ENCODE data around the gene SIPA1L3. TPM values are rescaled to one million over a fixed set of nuclear protein-coding genes. Genes with fewer than 3 reads are reported as not detected.

Gene SIPA1L3
- polyA plus RNA-seq, 1 donor from 2014 or later, result 2.8 TPM

DNA sequence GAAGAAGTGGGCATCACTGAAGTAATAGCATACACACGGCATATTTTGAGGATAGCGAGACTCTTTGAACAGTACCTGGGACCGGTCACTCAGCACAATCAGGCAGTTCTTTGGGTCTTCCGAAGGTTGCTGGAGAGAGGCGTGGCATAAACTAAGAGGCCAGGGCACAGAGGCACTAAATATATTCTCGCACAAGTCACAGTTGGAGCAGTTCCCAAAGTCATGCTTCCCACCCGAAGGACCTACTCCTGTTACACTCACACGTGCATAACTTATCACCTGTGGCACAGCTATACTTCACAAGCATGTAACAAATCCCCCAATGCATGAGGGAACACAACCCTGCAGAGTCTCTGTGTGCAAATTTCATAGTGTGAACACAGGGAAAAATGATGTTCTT, 10.8 kb upstream of the SIPA1L3 start:
- H3K36me3 ChIP-seq (ENCODE audit: insufficient read depth, low read length), result no peaks in the 10 kb centered on the region
- no peaks in the 10 kb centered on the region for H3K79me2 ChIP-seq (replicated peaks; ENCODE audit: insufficient read depth, low read length)
- no peaks in the 10 kb centered on the region for H4K20me1 ChIP-seq (ENCODE audit: insufficient read depth)
- no peaks in the 10 kb centered on the region for H3K9me2 ChIP-seq (ENCODE audit: insufficient read depth, low read length)
- no peak overlapping the region for H3K4me2 ChIP-seq (ENCODE audit: low read length)
- H2AFZ ChIP-seq (ENCODE audit: low read depth, low read length), result no peak overlapping the region
- no peaks in the 10 kb centered on the region for H3K9me3 ChIP-seq (ENCODE audit: low read length)
- no peak overlapping the region for H3K4me3 ChIP-seq (ENCODE audit: low read length)
- no peak overlapping the region for H3K27ac ChIP-seq (ENCODE audit: low read length)
- no peaks in the 10 kb centered on the region for H3F3A ChIP-seq (ENCODE audit: insufficient read depth, low read length, poor library complexity, severe bottlenecking)
- no peaks in the 10 kb centered on the region for H3K27me3 ChIP-seq (ENCODE audit: insufficient read depth, low read depth, low read length)
- H3K9ac ChIP-seq (ENCODE audit: low read length), result no peak overlapping the region
- TF ChIP-seq SMC3 (conservative IDR thresholded peaks at IDR 0.05; ENCODE audit: poor library complexity), result no peak
- no peak for TF ChIP-seq TAF1 (IDR thresholded peaks at IDR 0.05; ENCODE audit: low read depth)
- no peak for TF ChIP-seq RAD21 (conservative IDR thresholded peaks at IDR 0.05)
- TF ChIP-seq, protein P1, sequence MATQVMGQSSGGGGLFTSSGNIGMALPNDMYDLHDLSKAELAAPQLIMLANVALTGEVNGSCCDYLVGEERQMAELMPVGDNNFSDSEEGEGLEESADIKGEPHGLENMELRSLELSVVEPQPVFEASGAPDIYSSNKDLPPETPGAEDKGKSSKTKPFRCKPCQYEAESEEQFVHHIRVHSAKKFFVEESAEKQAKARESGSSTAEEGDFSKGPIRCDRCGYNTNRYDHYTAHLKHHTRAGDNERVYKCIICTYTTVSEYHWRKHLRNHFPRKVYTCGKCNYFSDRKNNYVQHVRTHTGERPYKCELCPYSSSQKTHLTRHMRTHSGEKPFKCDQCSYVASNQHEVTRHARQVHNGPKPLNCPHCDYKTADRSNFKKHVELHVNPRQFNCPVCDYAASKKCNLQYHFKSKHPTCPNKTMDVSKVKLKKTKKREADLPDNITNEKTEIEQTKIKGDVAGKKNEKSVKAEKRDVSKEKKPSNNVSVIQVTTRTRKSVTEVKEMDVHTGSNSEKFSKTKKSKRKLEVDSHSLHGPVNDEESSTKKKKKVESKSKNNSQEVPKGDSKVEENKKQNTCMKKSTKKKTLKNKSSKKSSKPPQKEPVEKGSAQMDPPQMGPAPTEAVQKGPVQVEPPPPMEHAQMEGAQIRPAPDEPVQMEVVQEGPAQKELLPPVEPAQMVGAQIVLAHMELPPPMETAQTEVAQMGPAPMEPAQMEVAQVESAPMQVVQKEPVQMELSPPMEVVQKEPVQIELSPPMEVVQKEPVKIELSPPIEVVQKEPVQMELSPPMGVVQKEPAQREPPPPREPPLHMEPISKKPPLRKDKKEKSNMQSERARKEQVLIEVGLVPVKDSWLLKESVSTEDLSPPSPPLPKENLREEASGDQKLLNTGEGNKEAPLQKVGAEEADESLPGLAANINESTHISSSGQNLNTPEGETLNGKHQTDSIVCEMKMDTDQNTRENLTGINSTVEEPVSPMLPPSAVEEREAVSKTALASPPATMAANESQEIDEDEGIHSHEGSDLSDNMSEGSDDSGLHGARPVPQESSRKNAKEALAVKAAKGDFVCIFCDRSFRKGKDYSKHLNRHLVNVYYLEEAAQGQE (IDR thresholded peaks at IDR 0.05; ENCODE audit: borderline replicate concordance), result no peak
- TF ChIP-seq MXI1 (conservative IDR thresholded peaks at IDR 0.05; ENCODE audit: poor library complexity, severe bottlenecking), result no peak
- TF ChIP-seq EP300 (conservative IDR thresholded peaks at IDR 0.05; ENCODE audit: poor library complexity, severe bottlenecking), result no peak
- TF ChIP-seq, protein P2, sequence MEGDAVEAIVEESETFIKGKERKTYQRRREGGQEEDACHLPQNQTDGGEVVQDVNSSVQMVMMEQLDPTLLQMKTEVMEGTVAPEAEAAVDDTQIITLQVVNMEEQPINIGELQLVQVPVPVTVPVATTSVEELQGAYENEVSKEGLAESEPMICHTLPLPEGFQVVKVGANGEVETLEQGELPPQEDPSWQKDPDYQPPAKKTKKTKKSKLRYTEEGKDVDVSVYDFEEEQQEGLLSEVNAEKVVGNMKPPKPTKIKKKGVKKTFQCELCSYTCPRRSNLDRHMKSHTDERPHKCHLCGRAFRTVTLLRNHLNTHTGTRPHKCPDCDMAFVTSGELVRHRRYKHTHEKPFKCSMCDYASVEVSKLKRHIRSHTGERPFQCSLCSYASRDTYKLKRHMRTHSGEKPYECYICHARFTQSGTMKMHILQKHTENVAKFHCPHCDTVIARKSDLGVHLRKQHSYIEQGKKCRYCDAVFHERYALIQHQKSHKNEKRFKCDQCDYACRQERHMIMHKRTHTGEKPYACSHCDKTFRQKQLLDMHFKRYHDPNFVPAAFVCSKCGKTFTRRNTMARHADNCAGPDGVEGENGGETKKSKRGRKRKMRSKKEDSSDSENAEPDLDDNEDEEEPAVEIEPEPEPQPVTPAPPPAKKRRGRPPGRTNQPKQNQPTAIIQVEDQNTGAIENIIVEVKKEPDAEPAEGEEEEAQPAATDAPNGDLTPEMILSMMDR (IDR thresholded peaks at IDR 0.05; ENCODE audit: poor library complexity, severe bottlenecking), result no peak

DNA sequence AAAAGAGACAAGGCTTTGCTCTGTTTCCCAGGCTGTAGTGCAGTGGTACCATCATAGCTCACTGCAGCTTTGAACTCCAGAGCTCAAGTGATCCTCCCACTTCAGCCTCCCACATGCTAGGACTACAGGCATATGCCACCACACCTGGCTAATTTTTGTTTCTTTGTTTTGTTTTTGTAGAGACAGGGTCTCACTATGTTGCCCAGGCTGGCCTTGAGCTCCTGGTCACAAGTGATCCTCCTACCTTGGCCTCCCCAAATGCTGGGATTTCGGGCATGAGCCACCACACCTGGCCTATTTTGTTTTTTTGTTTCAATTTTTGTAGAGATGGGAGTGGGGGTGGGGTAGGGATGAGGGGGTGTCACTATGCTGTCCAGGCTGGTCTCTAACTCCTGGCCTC, 7.6 kb upstream of the SIPA1L3 start:
- Histone ChIP-seq H3K9ac (ENCODE audit: low read length) (no peak overlapping the region), H3K36me3 (ENCODE audit: insufficient read depth, low read length) (no peaks in the 10 kb centered on the region), H3K4me2 (ENCODE audit: low read length) (no peak overlapping the region), H3K27me3 (ENCODE audit: insufficient read depth, low read depth, low read length) (no peaks in the 10 kb centered on the region), H3F3A (ENCODE audit: insufficient read depth, low read length, poor library complexity, severe bottlenecking) (no peaks in the 10 kb centered on the region), H3K79me2 (replicated peaks; ENCODE audit: insufficient read depth, low read length) (no peaks in the 10 kb centered on the region), H3K27ac (ENCODE audit: low read length) (no peak overlapping the region), H4K20me1 (ENCODE audit: insufficient read depth) (no peaks in the 10 kb centered on the region), H2AFZ (ENCODE audit: low read depth, low read length) (no peak overlapping the region), H3K9me3 (ENCODE audit: low read length) (no peaks in the 10 kb centered on the region), H3K4me3 (ENCODE audit: low read length) (no peak overlapping the region), H3K9me2 (ENCODE audit: insufficient read depth, low read length) (no peaks in the 10 kb centered on the region)
- no peak for TF ChIP-seq MXI1 (conservative IDR thresholded peaks at IDR 0.05; ENCODE audit: poor library complexity, severe bottlenecking)
- no peak for TF ChIP-seq EZH2 (IDR thresholded peaks at IDR 0.05; ENCODE audit: borderline replicate concordance, insufficient read depth, low read length, poor library complexity, severe bottlenecking)
- TF ChIP-seq, protein P1 (IDR thresholded peaks at IDR 0.05; ENCODE audit: borderline replicate concordance), result no peak
- no peak for TF ChIP-seq POLR2AphosphoS5 (IDR thresholded peaks at IDR 0.05)
- no peak for TF ChIP-seq RAD21 (conservative IDR thresholded peaks at IDR 0.05)

Data from neural cell (in vitro differentiated cells).